ENCODE data around the gene AEBP1. TPM values are rescaled to one million over a fixed set of nuclear protein-coding genes. Genes with fewer than 3 reads are reported as not detected.

The AEBP1 gene
- polyA plus RNA-seq, 12 donors: 57.6 to 145 (median 93.5) TPM; not detected in 1

DNA sequence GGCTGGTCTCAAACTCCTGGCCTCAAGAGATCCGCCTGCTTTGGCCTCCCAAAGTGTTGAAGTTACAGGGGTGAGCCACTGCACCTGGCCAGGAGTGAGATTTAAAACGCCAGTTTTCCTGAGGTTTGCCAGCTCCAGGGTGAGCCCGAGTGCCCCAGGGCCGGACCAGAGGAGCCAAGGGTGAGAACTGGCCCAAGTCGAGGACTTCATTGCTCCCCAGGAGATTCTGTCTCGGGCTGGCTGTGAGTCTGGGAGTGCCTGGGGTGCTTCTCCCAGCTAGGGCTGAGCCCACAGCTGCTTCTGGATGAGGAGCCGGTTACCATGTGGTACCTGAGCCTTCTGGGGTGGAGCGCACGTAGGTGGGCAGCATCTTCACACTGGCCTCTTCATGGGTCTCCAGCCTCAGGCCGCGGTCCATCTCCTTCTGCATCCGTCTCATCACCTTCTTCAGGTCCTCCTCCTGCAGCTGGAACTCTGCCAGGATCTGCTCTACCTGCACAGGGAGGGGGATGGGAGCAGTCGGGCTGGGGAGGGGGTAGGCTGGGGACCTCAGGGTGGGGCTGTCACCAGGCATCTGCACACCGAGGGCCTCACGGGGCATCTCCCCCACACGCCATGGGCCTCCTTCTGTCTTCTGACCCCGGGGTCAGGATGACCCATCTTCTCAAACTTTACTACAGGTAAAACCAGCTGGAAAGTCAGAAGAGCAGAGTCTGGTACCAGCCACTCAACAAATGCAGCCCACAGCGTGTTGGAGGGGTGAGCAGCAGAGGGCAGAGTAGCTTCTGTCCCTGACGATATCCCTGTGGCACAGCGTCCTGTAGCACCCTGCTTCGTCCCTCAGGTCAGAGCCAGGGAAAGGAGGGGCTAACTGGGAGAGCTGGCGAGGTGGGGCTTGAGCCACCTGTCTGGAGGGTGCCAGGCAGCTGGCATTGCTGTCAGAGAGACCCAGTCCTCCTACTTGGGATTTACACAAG, 49.1 kb downstream of the AEBP1 start:
- no peak for DNase-seq

DNA sequence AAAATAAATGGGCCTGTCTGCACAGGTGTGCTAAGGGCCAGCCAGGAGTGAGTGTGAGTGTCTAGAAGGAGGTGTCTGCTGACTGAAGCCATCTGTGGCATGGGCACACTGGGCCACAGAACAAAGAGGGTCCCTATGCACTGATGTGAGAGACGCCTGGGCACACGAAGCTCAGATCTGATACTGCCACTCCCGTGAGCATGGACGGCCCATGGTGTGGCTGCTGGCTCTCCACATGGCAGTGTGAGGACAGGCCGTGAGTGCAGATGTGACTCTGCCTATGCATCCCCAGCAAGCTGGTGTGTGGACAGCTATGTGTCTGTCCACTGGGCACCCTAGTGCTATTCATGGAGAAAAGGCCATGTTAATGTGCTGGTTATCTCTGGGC, 49.8 kb downstream of the AEBP1 start:
- DNase-seq: no peak

DNA sequence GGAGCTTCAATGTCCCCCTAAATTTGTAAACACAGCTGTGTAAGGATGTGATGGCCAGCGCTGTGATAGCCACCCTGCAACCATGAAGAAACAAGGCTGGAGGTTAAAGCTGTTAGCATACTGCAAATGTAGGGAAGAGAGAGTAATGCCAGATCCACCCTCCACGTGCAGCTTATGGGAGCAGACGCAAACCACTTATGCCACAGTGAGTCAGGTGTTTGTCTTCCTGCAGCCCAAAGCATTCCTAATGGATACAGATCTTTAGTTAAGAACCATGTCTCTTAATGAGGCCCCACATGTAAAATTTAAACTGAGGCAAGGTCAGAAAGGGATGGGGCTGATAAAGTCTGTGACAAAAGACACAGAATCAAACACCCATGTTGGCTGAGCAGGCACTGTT, 50.6 kb downstream of the AEBP1 start:
- no peak for DNase-seq

DNA sequence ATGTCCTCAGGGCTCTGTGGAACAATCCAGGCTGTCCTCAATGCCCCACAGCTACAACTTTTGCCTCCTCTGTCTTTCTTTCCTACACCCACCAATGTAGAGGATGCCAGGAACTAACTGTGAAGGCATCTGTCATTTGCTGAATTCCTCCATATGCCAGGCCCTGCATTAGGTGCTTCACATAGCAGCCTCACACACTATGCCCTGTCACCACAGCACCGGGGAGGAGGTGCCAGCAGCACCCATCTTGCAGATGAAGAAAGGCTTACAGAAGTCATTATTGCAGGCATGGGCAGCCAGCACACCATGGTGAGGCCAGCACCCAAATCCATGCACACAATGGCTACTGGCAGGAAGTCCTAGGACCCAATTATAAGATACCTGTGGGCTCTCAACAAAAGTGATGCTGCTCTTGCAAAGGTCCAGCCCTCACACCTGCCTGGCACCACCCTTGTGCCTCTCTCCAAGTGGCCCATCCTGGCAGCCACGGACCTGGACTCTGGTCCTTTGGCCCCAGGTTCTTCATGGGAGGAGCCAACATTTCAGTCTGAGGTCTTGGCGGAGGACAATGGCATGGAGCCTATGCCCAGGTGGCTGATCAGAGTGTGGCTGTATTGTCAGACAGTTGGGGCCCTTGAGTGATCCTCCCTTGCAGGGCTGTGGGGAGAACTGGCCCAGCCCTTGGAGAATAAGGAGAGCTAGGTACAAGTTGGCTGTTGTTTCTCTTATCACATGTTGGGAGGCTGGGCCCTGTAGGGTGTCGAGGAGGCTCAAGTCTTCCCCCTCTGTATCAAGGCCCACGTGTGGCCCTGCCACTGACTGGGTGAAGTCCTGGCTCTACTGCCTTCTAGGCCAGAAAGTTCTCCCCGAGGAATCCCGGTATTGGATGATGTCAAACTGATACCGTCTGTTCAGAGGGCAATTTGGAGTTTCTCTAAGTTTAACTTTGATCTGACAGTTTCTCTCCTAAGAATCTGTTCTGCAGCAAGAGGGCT, 51.3 kb downstream of the AEBP1 start:
- no peak for DNase-seq

DNA sequence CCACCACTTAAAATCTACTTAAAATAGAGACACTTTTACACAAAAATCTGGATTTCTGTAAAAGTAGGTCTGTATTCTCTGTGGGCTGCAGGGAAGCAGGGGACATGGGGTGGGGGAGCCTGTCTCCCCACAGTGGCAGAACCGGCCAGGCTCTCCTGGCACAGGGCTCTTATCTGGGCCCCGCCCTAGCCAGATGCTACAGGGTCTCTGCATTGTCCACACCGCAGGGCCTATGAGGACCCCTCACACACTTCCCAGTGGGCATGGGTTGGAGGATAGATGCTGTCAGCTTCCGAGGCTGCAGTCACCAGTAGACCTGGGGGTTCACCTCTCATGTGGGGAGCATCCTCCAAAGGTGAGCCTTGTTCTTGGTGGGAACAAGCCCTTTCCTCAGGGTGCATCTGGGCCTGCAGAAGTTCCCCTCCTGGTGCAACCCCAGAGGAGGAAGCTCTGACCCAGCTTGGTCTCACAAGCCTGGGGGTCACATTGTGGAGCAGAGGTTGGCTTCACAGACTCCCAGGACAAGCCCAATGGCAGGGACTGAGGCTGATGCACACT, 52.4 kb downstream of the AEBP1 start:
- DNase-seq: no peak

DNA sequence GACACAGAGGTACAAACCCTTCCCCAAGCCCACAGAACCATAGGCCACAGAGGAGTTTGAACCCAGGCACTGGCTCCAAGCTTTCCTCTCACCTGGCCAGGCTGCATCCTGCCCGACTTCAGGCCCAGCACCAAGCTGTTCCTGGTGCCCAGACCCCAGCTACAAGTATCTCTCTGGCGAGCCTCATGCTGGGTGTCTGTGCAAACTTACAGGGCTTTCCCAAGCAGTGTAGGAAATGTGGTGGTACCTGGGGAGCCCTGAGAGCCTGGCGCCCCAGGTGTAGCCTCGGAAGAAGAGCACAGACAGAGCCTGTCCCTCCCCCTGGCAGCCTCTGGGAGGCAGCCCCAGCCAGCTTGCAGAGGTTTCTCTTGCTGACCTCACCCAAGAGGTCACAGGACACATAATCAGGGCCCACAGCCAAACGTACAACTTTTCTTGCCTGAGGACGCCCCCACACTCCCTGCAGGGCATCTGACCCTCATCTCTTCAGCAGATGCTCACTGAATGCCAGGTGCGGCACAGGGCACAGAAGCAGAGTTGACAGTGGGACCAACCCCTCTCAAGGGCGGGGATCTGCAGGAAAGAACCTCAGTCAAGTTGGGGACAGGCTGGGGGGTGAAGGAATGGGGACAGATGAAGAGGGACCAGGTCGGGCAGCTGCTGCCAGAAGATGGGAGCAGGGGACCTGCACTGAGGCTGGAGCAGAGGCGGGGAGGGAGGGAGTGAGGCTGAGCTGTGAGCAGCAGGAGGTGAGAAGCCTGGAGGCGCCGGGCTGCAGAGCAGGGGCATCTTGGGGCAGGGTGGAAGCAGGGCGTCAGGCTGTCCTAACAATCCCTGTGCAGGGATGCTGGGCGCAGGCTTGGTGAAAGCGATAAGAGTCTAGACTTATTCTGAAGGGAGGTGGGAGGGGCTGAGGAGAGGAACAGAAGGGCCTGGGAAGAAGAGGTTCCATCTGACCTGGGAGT, 53.3 kb downstream of the AEBP1 start:
- no peak for DNase-seq

DNA sequence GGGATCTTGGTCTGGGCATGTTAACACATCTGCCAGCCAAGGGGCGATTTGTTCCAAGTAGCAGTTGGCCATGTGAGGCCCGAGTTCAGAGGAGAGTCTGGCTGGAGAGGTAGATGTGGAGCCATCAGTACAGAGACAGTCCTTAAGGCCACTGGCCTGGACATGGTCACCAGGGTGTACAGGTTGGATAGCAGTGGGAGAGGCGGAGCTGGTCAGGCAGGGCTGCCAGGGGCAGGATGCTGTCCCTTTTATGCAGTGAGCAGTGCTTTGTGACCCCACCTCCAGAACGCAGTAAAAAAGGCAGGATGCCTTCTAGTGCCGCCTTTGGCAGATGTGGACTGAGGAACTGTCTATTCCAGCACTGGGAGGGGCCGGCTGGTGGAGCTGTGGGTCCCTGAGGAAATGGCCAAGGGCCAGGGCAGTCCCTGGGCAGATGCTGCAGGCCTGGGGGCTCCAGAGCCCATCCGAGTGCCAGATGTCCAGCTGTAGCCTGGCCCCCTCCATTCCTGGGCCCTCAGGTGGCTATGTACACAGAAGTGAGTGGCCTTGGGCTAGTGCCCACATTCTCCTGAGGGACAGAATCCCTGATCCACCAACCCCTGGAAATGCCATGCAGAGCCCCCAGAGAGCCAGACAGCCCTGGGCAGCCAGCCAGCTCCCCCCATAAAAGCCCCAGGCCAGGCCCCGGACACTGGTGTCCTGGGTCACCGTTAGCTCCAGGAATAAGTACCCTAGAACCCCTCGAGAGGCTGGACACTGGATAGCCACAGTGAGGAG, 54.1 kb downstream of the AEBP1 start:
- DNase-seq: no peak

DNA sequence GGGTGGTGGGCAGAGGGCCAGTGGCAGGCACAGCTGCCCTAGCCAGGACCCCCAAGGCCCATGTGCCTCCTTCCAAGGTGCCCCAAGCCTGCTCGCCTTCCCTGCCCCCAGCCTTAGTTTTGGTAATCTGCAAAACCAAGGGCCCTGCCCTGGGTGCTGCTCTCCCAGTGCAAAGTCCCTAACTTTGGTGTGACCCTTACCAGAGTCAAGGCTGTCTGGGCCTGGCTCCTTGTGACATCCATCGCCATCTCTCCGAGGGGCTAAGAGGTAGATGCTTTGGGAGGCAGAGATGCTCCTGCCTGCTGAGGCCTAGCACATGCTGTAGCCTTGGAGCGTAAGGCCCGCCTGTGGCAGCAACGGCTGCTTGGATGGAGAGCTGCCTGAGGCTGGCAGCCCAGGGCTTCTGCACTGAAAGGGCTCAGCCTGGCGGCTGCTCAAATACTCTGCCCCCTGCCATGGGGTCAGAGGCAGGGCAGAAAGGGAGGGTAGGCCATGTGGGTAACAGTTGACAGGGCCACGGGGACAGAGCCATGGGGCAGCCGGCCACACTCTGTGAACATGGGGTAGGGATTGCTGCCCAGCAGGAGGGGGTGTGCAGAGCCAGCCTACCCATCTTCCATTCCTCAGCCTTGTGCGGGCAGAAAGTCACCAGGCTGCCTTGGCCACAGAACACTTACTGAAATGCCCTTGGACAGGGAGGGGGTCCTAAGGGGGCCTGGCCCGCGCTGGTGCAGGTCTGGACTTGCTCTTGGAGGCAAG, 54.9 kb downstream of the AEBP1 start:
- no peak for DNase-seq

DNA sequence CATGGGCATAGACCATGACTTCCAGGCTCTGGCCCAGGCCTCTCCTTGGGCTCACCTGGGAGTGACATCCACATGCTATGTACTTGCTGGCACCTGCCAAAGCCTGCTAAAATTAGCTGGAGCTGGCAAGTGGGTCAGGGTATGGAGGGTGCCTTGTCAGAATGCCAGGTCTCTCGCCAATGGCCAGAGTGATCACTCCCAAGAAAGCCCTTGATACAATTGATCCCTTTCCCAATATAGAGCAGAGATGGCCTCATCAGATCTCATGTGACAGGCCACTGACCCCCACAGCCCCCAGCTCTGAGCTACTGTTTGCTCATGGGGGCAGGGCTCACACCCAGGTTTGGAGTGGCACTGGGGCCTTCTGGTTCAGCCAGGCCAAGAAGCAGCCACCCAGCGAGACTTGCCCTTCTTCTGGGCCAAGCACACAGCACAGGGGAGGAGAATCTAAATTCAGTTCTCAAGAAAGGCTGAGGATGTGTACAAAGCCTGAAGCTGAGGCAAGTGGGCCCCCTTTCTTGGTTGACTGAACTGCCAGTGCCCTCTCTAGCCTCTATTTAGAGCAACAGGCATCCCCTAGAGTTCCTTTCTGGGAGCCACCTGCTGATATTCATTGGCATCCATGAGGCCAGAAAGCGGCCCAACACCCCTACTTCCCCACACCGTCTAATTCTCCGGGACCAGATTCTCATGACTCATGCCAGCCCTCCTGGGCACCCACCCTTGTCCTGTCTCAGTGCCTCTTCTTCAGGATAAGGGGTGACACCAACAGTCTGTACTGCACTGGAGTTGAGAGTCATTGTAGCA, 55.9 kb downstream of the AEBP1 start:
- no peak for DNase-seq

DNA sequence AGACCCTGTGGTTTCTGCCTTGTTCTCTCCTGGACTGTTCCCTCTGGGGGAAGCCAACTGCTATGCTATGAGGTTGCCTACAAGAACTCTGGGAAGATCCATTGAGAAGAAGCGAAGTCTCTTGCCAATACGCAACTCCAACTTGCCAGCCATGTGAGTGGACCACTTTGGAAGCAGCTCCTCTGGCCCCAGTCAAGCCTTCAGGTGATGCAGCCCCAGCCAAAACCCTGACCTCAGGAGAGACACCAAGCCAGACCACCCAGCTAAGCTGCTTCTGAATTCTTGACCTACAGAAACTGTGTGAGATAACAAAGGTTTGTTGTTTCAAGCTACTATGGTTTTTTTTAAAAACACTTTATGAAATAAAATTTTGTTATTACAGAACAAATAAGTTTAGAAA, 57.2 kb downstream of the AEBP1 start:
- DNase-seq: no peak

DNA sequence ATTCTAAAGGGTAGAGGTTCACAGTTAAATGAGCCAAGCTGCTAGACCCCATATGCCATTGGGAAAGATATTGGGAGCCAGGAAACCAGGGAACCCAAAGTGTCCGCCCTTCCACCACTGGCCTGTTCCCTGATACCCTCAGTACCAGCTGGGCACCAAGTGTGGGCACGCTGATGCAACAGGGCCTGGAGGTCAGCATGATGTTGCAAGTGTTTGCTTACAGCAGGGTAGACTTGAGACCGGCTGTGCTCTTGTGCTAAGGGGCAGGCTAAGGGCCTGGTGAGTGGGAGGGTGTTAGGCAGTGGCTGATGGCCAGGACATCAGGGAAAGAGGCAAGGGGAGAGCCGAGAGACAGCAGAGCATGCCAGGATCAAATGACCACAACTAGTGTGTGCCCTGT, 58.0 kb downstream of the AEBP1 start:
- no peak for DNase-seq

DNA sequence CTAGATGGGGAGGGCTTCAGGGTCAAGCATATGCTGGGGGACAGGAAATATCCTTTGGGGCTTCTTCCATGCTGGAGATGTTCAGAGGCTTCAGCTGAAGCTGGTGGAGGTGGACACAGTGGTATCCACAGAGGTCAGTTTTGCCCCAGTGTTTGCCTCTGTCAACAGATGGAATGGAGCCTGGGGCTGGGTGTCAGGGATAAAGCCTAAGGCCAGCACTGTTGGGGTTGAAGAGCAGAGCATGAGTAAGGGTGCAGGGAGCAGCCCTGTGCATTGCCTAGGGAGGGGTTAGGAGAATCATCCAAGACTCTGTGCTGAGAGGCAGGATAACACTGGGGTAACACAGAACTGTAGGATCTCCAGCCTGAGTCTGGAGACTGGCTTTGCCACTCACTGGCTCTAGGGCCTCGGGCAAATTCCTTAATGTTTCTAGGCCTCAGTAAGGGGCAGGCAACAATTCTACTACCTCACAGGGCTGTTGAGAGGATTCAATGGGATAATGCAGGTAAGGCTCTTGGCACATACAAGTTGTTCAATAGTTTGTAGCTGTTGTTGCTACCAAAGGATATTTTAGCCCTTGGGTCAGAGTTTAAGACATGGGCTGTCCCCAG, 58.7 kb downstream of the AEBP1 start:
- DNase-seq: no peak

DNA sequence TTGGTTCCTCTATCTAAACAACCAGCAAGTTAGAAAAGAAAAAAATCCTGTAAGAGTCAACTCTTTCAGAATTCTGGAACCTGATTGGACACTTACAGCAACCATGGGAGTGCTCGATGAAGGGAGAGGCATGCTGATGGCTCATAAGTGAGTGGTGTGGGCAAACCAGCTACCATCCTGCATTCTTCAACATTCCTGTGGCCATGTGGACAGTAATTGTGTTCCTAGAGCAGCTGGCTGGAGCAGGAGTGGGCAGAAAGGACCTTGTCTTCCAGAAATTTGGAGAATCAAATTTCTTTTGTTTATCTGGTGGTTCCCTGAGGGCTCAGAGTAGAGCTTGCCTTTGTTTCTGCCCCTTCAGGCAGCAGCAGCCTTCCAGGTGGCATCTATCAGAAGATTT, 59.4 kb downstream of the AEBP1 start:
- no peak for DNase-seq

Other genes with a start within 250 kb of the AEBP1 start
- gene MRPS24, start 234.8 kb upstream of the AEBP1 start, polyA plus RNA-seq (ENCODE audit: insufficient read length in 12 of 12): 10 to 100 TPM in 11 of 12 donors, not detected in 1; 50.0 to 76.9 (median 65.3) TPM
- gene URGCP, start 197.7 kb upstream of the AEBP1 start, polyA plus RNA-seq (ENCODE audit: insufficient read length in 12 of 12): 10 to 100 TPM in 11 of 12 donors, not detected in 1; 16.9 to 40.2 (median 20.6) TPM
- 10 to 100 TPM in 11 of 12 donors, not detected in 1; 10.9 to 22.6 (median 21.0) TPM for gene UBE2D4, start 177.9 kb upstream of the AEBP1 start, polyA plus RNA-seq (ENCODE audit: insufficient read length in 12 of 12)
- 1 to 10 TPM in 5 of 12 donors, under 1 TPM in 5, not detected in 2; 0.15 to 4.1 (median 1.1) TPM for gene SPDYE1, start 106.4 kb upstream of the AEBP1 start, polyA plus RNA-seq (ENCODE audit: insufficient read length in 12 of 12)
- gene DBNL, start 59.6 kb upstream of the AEBP1 start, polyA plus RNA-seq (ENCODE audit: insufficient read length in 12 of 12): 10 to 100 TPM in 11 of 12 donors, not detected in 1; 33.9 to 58.7 (median 39.9) TPM
- 100 to 1,000 TPM in 10 of 12 donors, 10 to 100 TPM in 1, not detected in 1; 73.0 to 343 (median 210) TPM for gene PGAM2, start 38.8 kb upstream of the AEBP1 start, polyA plus RNA-seq (ENCODE audit: insufficient read length in 12 of 12)
- 10 to 100 TPM in 10 of 12 donors, 1 to 10 TPM in 1, not detected in 1; 9.5 to 18.6 (median 14.4) TPM for gene POLM, start 21.8 kb upstream of the AEBP1 start, polyA plus RNA-seq (ENCODE audit: insufficient read length in 12 of 12)
- 100 to 1,000 TPM in 1 of 12 donors, 10 to 100 TPM in 10, not detected in 1; 64.4 to 126 (median 78.2) TPM for gene POLD2, start 19.2 kb downstream of the AEBP1 start, polyA plus RNA-seq (ENCODE audit: insufficient read length in 12 of 12)
- 1 to 10 TPM in 10 of 12 donors, not detected in 2; 1.6 to 7.7 (median 3.9) TPM for gene MYL7, start 37.0 kb downstream of the AEBP1 start, polyA plus RNA-seq (ENCODE audit: insufficient read length in 12 of 12)
- 1 to 10 TPM in 10 of 12 donors, not detected in 2; 1.7 to 5.7 (median 3.8) TPM for gene GCK, start 85.1 kb downstream of the AEBP1 start, polyA plus RNA-seq (ENCODE audit: insufficient read length in 12 of 12)
- gene YKT6, start 96.6 kb downstream of the AEBP1 start, polyA plus RNA-seq (ENCODE audit: insufficient read length in 12 of 12): 10 to 100 TPM in 11 of 12 donors, not detected in 1; 68.1 to 89.8 (median 70.7) TPM
- 1,000 to 10,000 TPM in 1 of 12 donors, 10 to 100 TPM in 5, 1 to 10 TPM in 6; 3.6 to 1,562 (median 12.8) TPM for gene CAMK2B, start 221.2 kb downstream of the AEBP1 start, polyA plus RNA-seq (ENCODE audit: insufficient read length in 12 of 12)

Data from muscle of arm (tissue), 12 donors.